Measurements from ENCODE around the gene UBE2S.
"Not testable (repeated sequence)": the region's sequence is repeated elsewhere in the genome, so short reads cannot be mapped to it uniquely, and the experiment has no call there.

Gene UBE2S

GRCh38 chr19:55407550-55407799, at the start of gene UBE2S:
TSS of gene UBE2S (minus strand) at chr19:55407788. CDS start at chr19:55407589, 199 bp downstream.
- H3K27me3 ChIP-seq (ENCODE audit: control insufficient read depth, insufficient read depth, low read length); H3K9me3 ChIP-seq (ENCODE audit: control insufficient read depth, low read depth, low read length): not testable (repeated sequence)
- H3K4me1 ChIP-seq (ENCODE audit: control insufficient read depth, low read depth, low read length), result peaks cover 19% of the 10 kb centered on the region
- peak within 1 kb of the TSS; percentile 94 for H3K27ac ChIP-seq (ENCODE audit: low read length)
- H3K9ac ChIP-seq (ENCODE audit: low read length), result peak within 1 kb of the TSS; percentile 86
- H3K4me3 ChIP-seq (ENCODE audit: low read length), result peak within 1 kb of the TSS; percentile 82
- peaks cover 39% of the 10 kb centered on the region for H3K36me3 ChIP-seq (ENCODE audit: control insufficient read depth, low read depth, low read length)

GRCh38 chr19:55456347-55456746, 48.8 kb upstream of the UBE2S start:
- no peak overlapping the region for H3K27ac ChIP-seq (ENCODE audit: low read length)
- peaks cover 5% of the 10 kb centered on the region for H3K4me1 ChIP-seq (ENCODE audit: control insufficient read depth, low read depth, low read length)
- H3K36me3 ChIP-seq (ENCODE audit: control insufficient read depth, low read depth, low read length), result no peaks in the 10 kb centered on the region
- H3K9ac ChIP-seq (ENCODE audit: low read length), result no peak overlapping the region
- no peaks in the 10 kb centered on the region for H3K9me3 ChIP-seq (ENCODE audit: control insufficient read depth, low read depth, low read length)
- H3K4me3 ChIP-seq (ENCODE audit: low read length), result no peak overlapping the region
- H3K27me3 ChIP-seq (ENCODE audit: control insufficient read depth, insufficient read depth, low read length), result peaks cover 13% of the 10 kb centered on the region

GRCh38 chr19:55455576-55456235, 48.1 kb upstream of the UBE2S start:
- Histone ChIP-seq H3K9ac (ENCODE audit: low read length) (no peak overlapping the region), H3K4me3 (ENCODE audit: low read length) (no peak overlapping the region), H3K36me3 (ENCODE audit: control insufficient read depth, low read depth, low read length) (no peaks in the 10 kb centered on the region), H3K4me1 (ENCODE audit: control insufficient read depth, low read depth, low read length) (peaks cover 5% of the 10 kb centered on the region), H3K27me3 (ENCODE audit: control insufficient read depth, insufficient read depth, low read length) (peaks cover 19% of the 10 kb centered on the region), H3K27ac (ENCODE audit: low read length) (no peak overlapping the region), H3K9me3 (ENCODE audit: control insufficient read depth, low read depth, low read length) (no peaks in the 10 kb centered on the region)

GRCh38 chr19:55454787-55455243, 47.2 kb upstream of the UBE2S start:
- Histone ChIP-seq H3K36me3 (ENCODE audit: control insufficient read depth, low read depth, low read length) (no peaks in the 10 kb centered on the region), H3K27me3 (ENCODE audit: control insufficient read depth, insufficient read depth, low read length) (peaks cover 28% of the 10 kb centered on the region), H3K27ac (ENCODE audit: low read length) (no peak overlapping the region), H3K9me3 (ENCODE audit: control insufficient read depth, low read depth, low read length) (no peaks in the 10 kb centered on the region), H3K4me1 (ENCODE audit: control insufficient read depth, low read depth, low read length) (no peaks in the 10 kb centered on the region), H3K4me3 (ENCODE audit: low read length) (no peak overlapping the region), H3K9ac (ENCODE audit: low read length) (no peak overlapping the region)

GRCh38 chr19:55453511-55454260, 46.1 kb upstream of the UBE2S start:
- Histone ChIP-seq H3K9ac (ENCODE audit: low read length) (no peak overlapping the region), H3K36me3 (ENCODE audit: control insufficient read depth, low read depth, low read length) (no peaks in the 10 kb centered on the region), H3K4me3 (ENCODE audit: low read length) (no peak overlapping the region), H3K4me1 (ENCODE audit: control insufficient read depth, low read depth, low read length) (no peaks in the 10 kb centered on the region), H3K9me3 (ENCODE audit: control insufficient read depth, low read depth, low read length) (no peaks in the 10 kb centered on the region), H3K27me3 (ENCODE audit: control insufficient read depth, insufficient read depth, low read length) (peaks cover 39% of the 10 kb centered on the region), H3K27ac (ENCODE audit: low read length) (no peak overlapping the region)

- Histone ChIP-seq H3K4me1 (ENCODE audit: control insufficient read depth, low read depth, low read length) (no peaks in the 10 kb centered on the region), H3K9ac (ENCODE audit: low read length) (no peak overlapping the region), H3K9me3 (ENCODE audit: control insufficient read depth, low read depth, low read length) (no peaks in the 10 kb centered on the region), H3K27ac (ENCODE audit: low read length) (no peak overlapping the region), H3K27me3 (ENCODE audit: control insufficient read depth, insufficient read depth, low read length) (peaks cover 48% of the 10 kb centered on the region), H3K36me3 (ENCODE audit: control insufficient read depth, low read depth, low read length) (no peaks in the 10 kb centered on the region), H3K4me3 (ENCODE audit: low read length) (peak overlapping the region; percentile 39)
These were observed 45.3 kb upstream of the UBE2S start for GRCh38 chr19:55452749-55453346.

GRCh38 chr19:55451965-55452748, 44.6 kb upstream of the UBE2S start:
- Histone ChIP-seq H3K27ac (ENCODE audit: low read length) (no peak overlapping the region), H3K9me3 (ENCODE audit: control insufficient read depth, low read depth, low read length) (no peaks in the 10 kb centered on the region), H3K27me3 (ENCODE audit: control insufficient read depth, insufficient read depth, low read length) (peaks cover 54% of the 10 kb centered on the region), H3K9ac (ENCODE audit: low read length) (peak overlapping the region; percentile 28), H3K4me1 (ENCODE audit: control insufficient read depth, low read depth, low read length) (no peaks in the 10 kb centered on the region), H3K36me3 (ENCODE audit: control insufficient read depth, low read depth, low read length) (no peaks in the 10 kb centered on the region), H3K4me3 (ENCODE audit: low read length) (peak overlapping the region; percentile 39)

GRCh38 chr19:55451163-55451964, 43.8 kb upstream of the UBE2S start:
- H3K27me3 ChIP-seq (ENCODE audit: control insufficient read depth, insufficient read depth, low read length), result peaks cover 62% of the 10 kb centered on the region
- no peak overlapping the region for H3K9ac ChIP-seq (ENCODE audit: low read length)
- no peaks in the 10 kb centered on the region for H3K4me1 ChIP-seq (ENCODE audit: control insufficient read depth, low read depth, low read length)
- H3K9me3 ChIP-seq (ENCODE audit: control insufficient read depth, low read depth, low read length), result no peaks in the 10 kb centered on the region
- no peak overlapping the region for H3K27ac ChIP-seq (ENCODE audit: low read length)
- peak overlapping the region; percentile 30 for H3K4me3 ChIP-seq (ENCODE audit: low read length)
- H3K36me3 ChIP-seq (ENCODE audit: control insufficient read depth, low read depth, low read length), result no peaks in the 10 kb centered on the region

- Histone ChIP-seq H3K9me3 (ENCODE audit: control insufficient read depth, low read depth, low read length) (no peaks in the 10 kb centered on the region), H3K4me3 (ENCODE audit: low read length) (no peak overlapping the region), H3K36me3 (ENCODE audit: control insufficient read depth, low read depth, low read length) (no peaks in the 10 kb centered on the region), H3K9ac (ENCODE audit: low read length) (no peak overlapping the region), H3K27ac (ENCODE audit: low read length) (no peak overlapping the region), H3K4me1 (ENCODE audit: control insufficient read depth, low read depth, low read length) (no peaks in the 10 kb centered on the region), H3K27me3 (ENCODE audit: control insufficient read depth, insufficient read depth, low read length) (peaks cover 81% of the 10 kb centered on the region)
These were observed 41.9 kb upstream of the UBE2S start for GRCh38 chr19:55449469-55449868.

GRCh38 chr19:55448175-55448490, 40.5 kb upstream of the UBE2S start:
- H3K9ac ChIP-seq (ENCODE audit: low read length); H3K27ac ChIP-seq (ENCODE audit: low read length); H3K4me3 ChIP-seq (ENCODE audit: low read length); H3K4me1 ChIP-seq (ENCODE audit: control insufficient read depth, low read depth, low read length); H3K36me3 ChIP-seq (ENCODE audit: control insufficient read depth, low read depth, low read length); H3K9me3 ChIP-seq (ENCODE audit: control insufficient read depth, low read depth, low read length): not testable (repeated sequence)
- peaks cover 95% of the 10 kb centered on the region for H3K27me3 ChIP-seq (ENCODE audit: control insufficient read depth, insufficient read depth, low read length)
